ENCODE results near the gene SLC25A27. TPM values are rescaled to one million over a fixed set of nuclear protein-coding genes. Genes with fewer than 3 reads are reported as not detected.
A peak's percentile ranks its signal among the peaks of the same experiment; 100 is the strongest.
"Not testable (repeated sequence)": the region's sequence is repeated elsewhere in the genome, so short reads cannot be mapped to it uniquely, and the experiment has no call there.

SLC25A27 gene
- total and polyA plus RNA-seq, 2 experiments from 2014 or later = 2.4 to 3.0 TPM

DNA sequence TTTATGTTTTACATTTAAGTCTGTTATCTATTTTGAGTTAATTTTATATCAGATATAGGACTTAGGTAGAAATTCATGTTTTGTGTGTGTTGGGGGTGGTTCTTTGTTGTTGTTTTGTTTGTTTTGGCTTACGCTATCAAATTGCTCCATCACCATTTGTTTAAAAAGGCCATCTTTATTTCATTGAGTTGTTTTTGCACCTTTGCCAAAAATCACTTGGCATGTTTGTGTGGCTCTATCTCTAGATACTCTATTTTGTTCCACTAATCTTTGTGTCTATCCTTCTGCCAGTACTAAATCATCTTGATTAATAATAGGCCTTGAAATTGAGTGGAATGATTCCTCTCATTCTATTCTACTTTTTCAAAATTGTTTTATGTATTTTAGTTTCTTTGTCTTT is 7.5 kb upstream of the SLC25A27 start:
- DNase-seq = no peak
- no peak overlapping the region for H3K9ac ChIP-seq

DNA sequence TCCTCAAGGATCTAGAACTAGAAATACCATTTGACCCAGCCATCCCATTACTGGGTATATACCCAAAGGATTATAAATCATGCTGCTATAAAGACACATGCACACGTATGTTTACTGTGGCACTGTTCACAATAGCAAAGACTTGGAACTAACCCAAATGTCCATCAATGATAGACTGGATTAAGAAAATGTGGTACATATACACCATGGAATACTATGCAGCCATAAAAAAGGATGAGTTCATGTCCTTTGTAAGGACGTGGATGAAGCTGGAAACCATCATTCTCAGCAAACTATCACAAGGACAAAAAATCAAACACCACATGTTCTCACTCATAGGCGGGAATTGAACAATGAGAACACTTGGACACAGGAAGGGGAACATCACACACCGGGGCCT is 4.7 kb upstream of the SLC25A27 start:
- H3K27ac ChIP-seq; H3K27me3 ChIP-seq (replicated peaks; ENCODE audit: insufficient read depth); H3K9me2 ChIP-seq (ENCODE audit: insufficient read depth); H3K79me2 ChIP-seq (ENCODE audit: insufficient read depth); H3K4me2 ChIP-seq (ENCODE audit: unreplicated experiment); H4K20me1 ChIP-seq (ENCODE audit: insufficient read depth); DNase-seq; H3F3A ChIP-seq (ENCODE audit: insufficient read depth); H3K9me3 ChIP-seq (ENCODE audit: low read depth); in situ Hi-C loops (cut with MboI); H3K4me1 ChIP-seq (ENCODE audit: insufficient read depth); H2AFZ ChIP-seq; H3K9ac ChIP-seq; H3K4me3 ChIP-seq; H3K36me3 ChIP-seq (ENCODE audit: low read depth): not testable (repeated sequence)
- WGBS, 2 experiments (ENCODE audit: low coverage in 1 of 2, low lambda C conversion rate in 2 of 2, missing lambda C conversion rate in 2 of 2) = 58 to 72% methylated on average over 3 of the region's 4 CpGs

More for the DNA sequence above, 7.5 kb upstream of the SLC25A27 start:
- Histone ChIP-seq H3K4me2 (ENCODE audit: unreplicated experiment) (no peak overlapping the region), H3K9me3 (ENCODE audit: low read depth) (no peaks in the 10 kb centered on the region), H3K27me3 (replicated peaks; ENCODE audit: insufficient read depth) (no peaks in the 10 kb centered on the region), H4K20me1 (ENCODE audit: insufficient read depth) (no peaks in the 10 kb centered on the region), H3F3A (ENCODE audit: insufficient read depth) (no peaks in the 10 kb centered on the region), H3K4me1 (ENCODE audit: insufficient read depth) (no peaks in the 10 kb centered on the region), H3K27ac (no peak overlapping the region), H3K79me2 (ENCODE audit: insufficient read depth) (no peaks in the 10 kb centered on the region), H3K9me2 (ENCODE audit: insufficient read depth) (no peaks in the 10 kb centered on the region), H3K4me3 (no peak overlapping the region), H3K36me3 (ENCODE audit: low read depth) (no peaks in the 10 kb centered on the region), H2AFZ (no peak overlapping the region)
- in situ Hi-C loops (cut with MboI) = no loop called here
- TF ChIP-seq EZH2 (IDR thresholded peaks at IDR 0.05; ENCODE audit: insufficient read depth, poor library complexity, severe bottlenecking) (no peak), EZH2phosphoT487 (IDR thresholded peaks at IDR 0.05; ENCODE audit: insufficient read depth, low read depth) (no peak)
- WGBS, 2 experiments (ENCODE audit: low coverage in 1 of 2, low lambda C conversion rate in 2 of 2, missing lambda C conversion rate in 2 of 2) = 94 to 96% methylated on average over 1 of the region's 1 CpG

DNA sequence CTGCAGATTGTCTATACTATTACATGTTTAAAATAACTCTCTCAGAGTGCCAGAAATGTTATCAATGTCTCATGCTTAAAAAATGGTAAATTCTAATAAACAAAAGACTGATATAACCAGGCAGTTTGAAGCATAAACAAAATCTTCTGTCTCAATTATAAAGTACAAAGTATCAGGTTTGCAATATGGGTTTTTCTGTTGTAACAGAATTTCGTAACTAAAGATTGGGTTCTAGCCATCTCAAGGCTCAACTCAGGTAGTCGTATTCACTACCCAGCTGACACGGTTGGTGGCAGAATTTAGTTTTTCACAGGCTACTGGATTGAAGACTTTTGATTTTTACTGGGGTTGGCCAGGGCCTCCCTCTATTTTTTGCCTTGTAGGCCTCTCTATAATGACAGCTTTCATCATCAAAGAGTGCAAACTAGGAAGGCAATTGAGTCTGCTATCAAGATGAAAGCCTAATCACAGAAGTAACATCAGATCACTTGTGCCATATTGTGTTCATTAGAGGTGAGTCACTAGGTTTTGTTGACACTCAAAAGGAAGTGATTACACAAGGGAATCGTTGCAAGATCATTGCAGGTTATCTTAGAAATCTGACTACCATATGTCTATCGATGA is 3.8 kb upstream of the SLC25A27 start:
- 58% methylated on average over 5 of the region's 5 CpGs for WGBS, 2 experiments (ENCODE audit: low coverage in 1 of 2, low lambda C conversion rate in 2 of 2, missing lambda C conversion rate in 2 of 2)
- Histone ChIP-seq H3K27ac (no peak overlapping the region), H3K36me3 (ENCODE audit: low read depth) (no peaks in the 10 kb centered on the region), H3K79me2 (ENCODE audit: insufficient read depth) (no peaks in the 10 kb centered on the region), H3F3A (ENCODE audit: insufficient read depth) (no peaks in the 10 kb centered on the region), H3K4me3 (no peak overlapping the region), H3K27me3 (replicated peaks; ENCODE audit: insufficient read depth) (no peaks in the 10 kb centered on the region), H3K9me2 (ENCODE audit: insufficient read depth) (no peaks in the 10 kb centered on the region), H3K4me1 (ENCODE audit: insufficient read depth) (peaks cover 12% of the 10 kb centered on the region), H4K20me1 (ENCODE audit: insufficient read depth) (no peaks in the 10 kb centered on the region), H3K9me3 (ENCODE audit: low read depth) (no peaks in the 10 kb centered on the region), H2AFZ (no peak overlapping the region), H3K4me2 (ENCODE audit: unreplicated experiment) (no peak overlapping the region), H3K9ac (no peak overlapping the region)
- in situ Hi-C loops (cut with MboI) = no loop called here
- TF ChIP-seq EZH2 (IDR thresholded peaks at IDR 0.05; ENCODE audit: insufficient read depth, poor library complexity, severe bottlenecking) = no peak
- TF ChIP-seq EZH2phosphoT487 (IDR thresholded peaks at IDR 0.05; ENCODE audit: insufficient read depth, low read depth) = no peak
- peak; percentile 18 for DNase-seq

DNA sequence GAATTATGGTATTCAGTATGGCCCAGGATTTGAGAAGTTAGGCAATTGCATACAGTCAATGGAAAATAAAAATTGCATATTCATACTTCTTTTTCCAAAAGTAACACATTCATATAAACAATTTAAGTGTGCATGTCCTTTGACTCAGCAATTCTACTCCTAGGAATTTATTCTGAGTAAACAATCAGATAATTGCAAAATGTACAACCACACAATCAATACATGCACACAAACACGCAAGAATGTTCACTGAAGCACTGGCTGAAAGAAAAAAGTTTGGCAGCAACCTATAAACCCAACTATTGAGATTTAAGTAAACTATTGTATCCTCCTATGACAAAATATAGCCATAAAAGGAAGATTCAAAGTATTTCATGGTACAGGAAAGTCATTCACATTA is 1.8 kb upstream of the SLC25A27 start:
- WGBS, 2 experiments (ENCODE audit: low coverage in 1 of 2, low lambda C conversion rate in 2 of 2, missing lambda C conversion rate in 2 of 2) = 94 to 95% methylated on average over 1 of the region's 1 CpG

DNA sequence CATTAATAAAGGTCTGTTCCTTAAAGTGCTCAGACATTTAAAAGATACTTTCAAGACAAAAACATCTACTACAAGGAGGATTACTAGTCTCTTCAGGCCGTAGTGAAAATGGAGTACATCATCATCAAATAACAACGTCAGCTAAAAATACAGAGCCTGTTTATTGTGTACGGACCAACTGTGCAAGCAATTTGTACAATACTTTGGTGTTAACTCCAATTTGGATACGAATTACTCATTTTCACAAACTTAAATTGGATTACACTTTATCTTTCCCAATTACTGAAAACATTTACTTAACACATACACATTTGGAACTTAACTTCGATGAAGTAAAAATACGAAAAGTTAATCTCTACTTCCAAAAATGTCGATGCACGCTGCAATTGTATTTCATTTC is 959 bp upstream of the SLC25A27 start:
- no peaks in the 10 kb centered on the region for H3K27me3 ChIP-seq (replicated peaks; ENCODE audit: insufficient read depth)
- in situ Hi-C loops (cut with MboI) = no loop called here
- no peaks in the 10 kb centered on the region for H3K9me3 ChIP-seq (ENCODE audit: low read depth)
- no peaks in the 10 kb centered on the region for H3K79me2 ChIP-seq (ENCODE audit: insufficient read depth)
- H2AFZ ChIP-seq = peak overlapping the region; percentile 97
- no peak overlapping the region for H3K27ac ChIP-seq
- no peaks in the 10 kb centered on the region for H4K20me1 ChIP-seq (ENCODE audit: insufficient read depth)
- H3K4me3 ChIP-seq = peak overlapping the region; percentile 96; the same call in 1 of the 2 replicates
- H3K9me2 ChIP-seq (ENCODE audit: insufficient read depth) = no peaks in the 10 kb centered on the region
- TF ChIP-seq EZH2phosphoT487 (IDR thresholded peaks at IDR 0.05; ENCODE audit: insufficient read depth, low read depth) (no peak), EZH2 (IDR thresholded peaks at IDR 0.05; ENCODE audit: insufficient read depth, poor library complexity, severe bottlenecking) (no peak)
- H3K9ac ChIP-seq = no peak overlapping the region
- no peaks in the 10 kb centered on the region for H3F3A ChIP-seq (ENCODE audit: insufficient read depth)
- peaks cover 12% of the 10 kb centered on the region for H3K4me1 ChIP-seq (ENCODE audit: insufficient read depth)
- no peak for DNase-seq
- H3K4me2 ChIP-seq (ENCODE audit: unreplicated experiment) = peak overlapping the region; percentile 99
- WGBS, 2 experiments (ENCODE audit: low coverage in 1 of 2, low lambda C conversion rate in 2 of 2, missing lambda C conversion rate in 2 of 2) = 46 to 53% methylated on average over 8 of the region's 8 CpGs
- no peaks in the 10 kb centered on the region for H3K36me3 ChIP-seq (ENCODE audit: low read depth)

More for the DNA sequence above, 1.8 kb upstream of the SLC25A27 start:
- no peaks in the 10 kb centered on the region for H3K27me3 ChIP-seq (replicated peaks; ENCODE audit: insufficient read depth)
- no peak overlapping the region for H3K9ac ChIP-seq
- no peaks in the 10 kb centered on the region for H4K20me1 ChIP-seq (ENCODE audit: insufficient read depth)
- H3K36me3 ChIP-seq (ENCODE audit: low read depth) = no peaks in the 10 kb centered on the region
- no peak overlapping the region for H3K4me2 ChIP-seq (ENCODE audit: unreplicated experiment)
- H3K27ac ChIP-seq = no peak overlapping the region
- in situ Hi-C loops (cut with MboI) = no loop called here
- H2AFZ ChIP-seq = no peak overlapping the region
- no peaks in the 10 kb centered on the region for H3K9me3 ChIP-seq (ENCODE audit: low read depth)
- no peaks in the 10 kb centered on the region for H3K79me2 ChIP-seq (ENCODE audit: insufficient read depth)
- no peak overlapping the region for H3K4me3 ChIP-seq
- TF ChIP-seq EZH2phosphoT487 (IDR thresholded peaks at IDR 0.05; ENCODE audit: insufficient read depth, low read depth) = no peak
- no peak for TF ChIP-seq EZH2 (IDR thresholded peaks at IDR 0.05; ENCODE audit: insufficient read depth, poor library complexity, severe bottlenecking)
- H3K9me2 ChIP-seq (ENCODE audit: insufficient read depth) = no peaks in the 10 kb centered on the region
- H3F3A ChIP-seq (ENCODE audit: insufficient read depth) = no peaks in the 10 kb centered on the region
- no peak for DNase-seq
- peaks cover 12% of the 10 kb centered on the region for H3K4me1 ChIP-seq (ENCODE audit: insufficient read depth)

Data from GM23248 (cell line).